H1 (cell line): Measurements from ENCODE around the gene MLKL. TPM values are rescaled to one million over a fixed set of nuclear protein-coding genes. Genes with fewer than 3 reads are reported as not detected.

ENCODE experiments used
- CTCF ChIA-PET: fragments of 300-600 bp; sonication (Branson Sonifier 250); formaldehyde crosslinking; loops from one replicate; lab custom pipeline; 2021; ENCODE audit not compliant: partially characterized antibody; lab: Charles Lee
- POLR2A ChIA-PET: fragments of 300-600 bp; sonication (Branson Sonifier 250); formaldehyde crosslinking; loops from one replicate; lab custom pipeline; 2021; ENCODE audit warnings: inconsistent platforms; ENCODE audit not compliant: partially characterized antibody; lab: Charles Lee
- DNase-seq, 2 experiments: peaks; one replicate each; pipeline versions ENCODE4 v3.0.0 to v3.0.0-alpha.2; 2010 to 2022; ENCODE audit warnings: low spot score in 2 of 2, low read depth in 1 of 2, mixed read lengths in 1 of 2
- FAIRE-seq: peaks from 2 replicates; lab custom pipeline; 2011; peaks lifted over from hg19 to GRCh38; lab: Jason Lieb, UNC
- H2AFZ ChIP-seq: 2 replicates; pipeline ENCODE4 v1.8.1; 2012; ENCODE audit warnings: low read length, inconsistent platforms
- H2AK5ac ChIP-seq: 2 replicates; pipeline ENCODE4 v1.6.1; 2013; ENCODE audit warnings: low read depth, low read length
- H2BK120ac ChIP-seq: replicated peaks from 2 replicates; pipeline ENCODE3; 2013; ENCODE audit warnings: low read depth, low read length, inconsistent platforms
- H2BK12ac ChIP-seq: 2 replicates; pipeline ENCODE4 v1.6.1; 2013; ENCODE audit warnings: low read depth, low read length
- H2BK15ac ChIP-seq: 2 replicates; pipeline ENCODE4 v1.6.1; 2013; ENCODE audit warnings: low read length
- H2BK20ac ChIP-seq: 2 replicates; pipeline ENCODE4 v1.6.1; 2013; ENCODE audit warnings: low read length
- H2BK5ac ChIP-seq: 2 replicates; pipeline ENCODE4 v1.6.1; 2013; ENCODE audit warnings: low read depth, low read length
- H3K14ac ChIP-seq: 2 replicates; pipeline ENCODE4 v1.6.1; 2013; ENCODE audit warnings: inconsistent platforms; ENCODE audit not compliant: insufficient read length
- H3K18ac ChIP-seq: 2 replicates; pipeline ENCODE4 v1.6.1; 2013; ENCODE audit warnings: low read length; ENCODE audit errors: extremely low read depth
- H3K23ac ChIP-seq: 2 replicates; pipeline ENCODE4 v1.6.1; 2013; ENCODE audit warnings: inconsistent platforms; ENCODE audit not compliant: insufficient read length
- H3K23me2 ChIP-seq: 2 replicates; pipeline ENCODE4 v1.6.1; 2013; ENCODE audit warnings: low read depth, low read length
- H3K27ac ChIP-seq: 2 replicates; pipeline ENCODE4 v1.6.1; 2011; ENCODE audit warnings: low read depth, low read length, inconsistent platforms
- H3K27me3 ChIP-seq, 4 experiments: replicated peaks in 1 of 4; 1 replicate in 1 of 4; 2 replicates in 3 of 4; pipeline versions ENCODE4 v1.6.1 to v1.8.1; 2011 to 2013; ENCODE audit warnings: low read length in 3 of 4, mild to moderate bottlenecking in 3 of 4, inconsistent platforms in 2 of 4, mixed read lengths in 2 of 4, moderate library complexity in 1 of 4; ENCODE audit not compliant: control insufficient read depth in 3 of 4, insufficient read depth in 3 of 4; ENCODE audit errors: extremely low read depth in 1 of 4
- H3K36me3 ChIP-seq, 4 experiments: 2 replicates each; pipeline versions ENCODE4 v1.6.1 to v1.8.1; 2011 to 2013; ENCODE audit warnings: mild to moderate bottlenecking in 4 of 4, low read length in 3 of 4, moderate library complexity in 2 of 4, control low read depth in 1 of 4, inconsistent platforms in 1 of 4; ENCODE audit not compliant: insufficient read depth in 4 of 4, control insufficient read depth in 2 of 4
- H3K4ac ChIP-seq: replicated peaks from 2 replicates; pipeline ENCODE3; 2013; ENCODE audit warnings: low read length, low read depth, mixed read lengths, inconsistent platforms; ENCODE audit not compliant: insufficient read length
- H3K4me1 ChIP-seq, 4 experiments: replicated peaks in 1 of 4; 1 replicate in 1 of 4; 2 replicates in 3 of 4; pipeline versions ENCODE4 v1.6.1 to v1.8.1; 2011 to 2013; ENCODE audit warnings: low read length in 3 of 4, inconsistent platforms in 2 of 4, mixed read lengths in 1 of 4; ENCODE audit not compliant: insufficient read depth in 4 of 4, control insufficient read depth in 3 of 4
- H3K4me2 ChIP-seq, 2 experiments: 2 replicates each; pipeline versions ENCODE4 v1.6.1 to v1.8.1; 2011 to 2013; ENCODE audit warnings: low read depth in 2 of 2, low read length in 2 of 2, control low read depth in 1 of 2, inconsistent platforms in 1 of 2, mild to moderate bottlenecking in 1 of 2; ENCODE audit not compliant: insufficient read depth in 1 of 2
- H3K4me3 ChIP-seq, 4 experiments: fragments of 200-600, 300-600 bp in 1 of 4; sonication (generic), shearing (Covaris generic), sonication (Bioruptor Twin) in 1 of 4; 2 replicates each; pipeline versions ENCODE4 v1.5.1 to v1.8.1; 2011 to 2016; ENCODE audit warnings: low read length in 4 of 4, low read depth in 3 of 4, control low read depth in 2 of 4, inconsistent platforms in 2 of 4, mild to moderate bottlenecking in 2 of 4, mixed read lengths in 1 of 4, moderate library complexity in 1 of 4; ENCODE audit not compliant: insufficient read depth in 2 of 4; ENCODE audit errors: extremely low read depth in 1 of 4
- H3K56ac ChIP-seq: replicated peaks from 2 replicates; pipeline ENCODE3; 2013; ENCODE audit warnings: low read depth, mild to moderate bottlenecking, mixed read lengths, low read length, inconsistent platforms; ENCODE audit not compliant: insufficient read length
- H3K79me1 ChIP-seq: 2 replicates; pipeline ENCODE4 v1.6.1; 2013; ENCODE audit warnings: low read depth, low read length, control low read depth
- H3K79me2 ChIP-seq, 2 experiments: 2 replicates each; pipeline versions ENCODE4 v1.6.1 to v1.8.1; 2012 to 2013; ENCODE audit warnings: low read length in 2 of 2, mild to moderate bottlenecking in 2 of 2, inconsistent platforms in 1 of 2; ENCODE audit not compliant: insufficient read depth in 2 of 2, control insufficient read depth in 1 of 2
- H3K9ac ChIP-seq, 4 experiments: replicated peaks in 1 of 4; 1 replicate in 1 of 4; 2 replicates in 3 of 4; pipeline versions ENCODE4 v1.6.1 to v1.8.1; 2011 to 2013; ENCODE audit warnings: low read depth in 3 of 4, low read length in 3 of 4, control low read depth in 2 of 4, mild to moderate bottlenecking in 2 of 4, moderate library complexity in 2 of 4, inconsistent platforms in 1 of 4; ENCODE audit errors: extremely low read depth in 1 of 4
- H3K9me3 ChIP-seq, 2 experiments: 2 replicates each; pipeline versions ENCODE4 v1.6.1 to v1.8.1; 2012 to 2013; ENCODE audit warnings: mild to moderate bottlenecking in 2 of 2, moderate library complexity in 2 of 2, control low read depth in 1 of 2, inconsistent platforms in 1 of 2, low read depth in 1 of 2, low read length in 1 of 2, mixed read lengths in 1 of 2; ENCODE audit not compliant: insufficient read depth in 2 of 2
- H4K20me1 ChIP-seq, 2 experiments: replicated peaks in 1 of 2; 2 replicates each; pipeline versions ENCODE3 to v1.8.1; 2011 to 2013; ENCODE audit warnings: inconsistent platforms in 2 of 2, low read length in 2 of 2, mild to moderate bottlenecking in 1 of 2; ENCODE audit not compliant: insufficient read depth in 2 of 2, control insufficient read depth in 1 of 2
- H4K5ac ChIP-seq: 2 replicates; pipeline ENCODE4 v1.6.1; 2013; ENCODE audit warnings: low read length, low read depth, mixed read lengths, inconsistent platforms; ENCODE audit not compliant: insufficient read length
- H4K8ac ChIP-seq: 2 replicates; pipeline ENCODE4 v1.8.0; 2013; ENCODE audit warnings: mild to moderate bottlenecking, moderate library complexity, low read length, inconsistent platforms; ENCODE audit not compliant: insufficient read depth; ENCODE audit errors: extremely low read depth
- H4K91ac ChIP-seq: replicated peaks from 2 replicates; pipeline ENCODE3; 2013; ENCODE audit warnings: low read length, mixed read lengths, inconsistent platforms; ENCODE audit not compliant: insufficient read length
- BCL11A ChIP-seq, 2 experiments: IDR thresholded peaks; one replicate each; pipeline ENCODE4 v1.6.1; 2011; ENCODE audit warnings: low read depth in 2 of 2, low read length in 2 of 2, mild to moderate bottlenecking in 2 of 2
- CEBPB ChIP-seq: IDR thresholded peaks from 2 replicates; pipeline ENCODE4 v1.6.1; 2012; ENCODE audit warnings: low read depth, low read length
- CTBP2 ChIP-seq: IDR thresholded peaks from 2 replicates; pipeline ENCODE4 v1.7.0; 2011; ENCODE audit warnings: borderline replicate concordance, mild to moderate bottlenecking, moderate library complexity, mixed read lengths, low read length; ENCODE audit not compliant: insufficient read depth, insufficient read length
- E2F6 ChIP-seq: IDR thresholded peaks from 2 replicates; pipeline ENCODE4 v1.6.1; 2012; ENCODE audit warnings: inconsistent platforms
- HDAC2 ChIP-seq, 2 experiments: fragments of 300-600 bp in 1 of 2; sonication (generic) in 1 of 2; IDR thresholded peaks; 2 replicates each; pipeline ENCODE4 v1.6.1; 2011 to 2012; ENCODE audit warnings: low read depth in 2 of 2, low read length in 2 of 2, mild to moderate bottlenecking in 2 of 2, moderate library complexity in 2 of 2, borderline replicate concordance in 1 of 2, inconsistent platforms in 1 of 2
- JUND ChIP-seq: IDR thresholded peaks from 2 replicates; pipeline ENCODE4 v1.6.1; 2011; ENCODE audit warnings: mild to moderate bottlenecking, improper control_type of control experiment, low read length
- KDM1A ChIP-seq: fragments of 200-600, 300-600 bp; sonication (generic); IDR thresholded peaks from 2 replicates; pipeline ENCODE4 v1.7.1; 2016; ENCODE audit warnings: mild to moderate bottlenecking, low read length, borderline replicate concordance
- POLR2A ChIP-seq, 2 experiments: IDR thresholded peaks; 1 replicate in 1 of 2; 2 replicates in 1 of 2; pipeline ENCODE4 v1.6.1; 2011; ENCODE audit warnings: low read depth in 2 of 2, low read length in 2 of 2, mild to moderate bottlenecking in 2 of 2; ENCODE audit errors: control extremely low read depth in 1 of 2
- POU5F1 ChIP-seq: IDR thresholded peaks from 2 replicates; pipeline ENCODE4 v1.6.1; 2011; ENCODE audit warnings: low read depth, mild to moderate bottlenecking, low read length, moderate library complexity
- SIX5 ChIP-seq: IDR thresholded peaks from 2 replicates; pipeline ENCODE4 v1.6.1; 2011; ENCODE audit warnings: mild to moderate bottlenecking, low read depth, low read length
- WGBS, 2 experiments: shearing (Covaris generic) in 1 of 2; methylation state at CpG; one replicate each; pipeline versions ENCODE4 v1.1.6 to v1.1.7; 2013 to 2015; ENCODE audit warnings: low lambda C conversion rate in 2 of 2, mixed read lengths in 2 of 2, inconsistent platforms in 1 of 2, low coverage in 1 of 2, missing lambda C conversion rate in 1 of 2; ENCODE audit not compliant: insufficient replicate concordance in 2 of 2, insufficient coverage in 1 of 2, insufficient read length in 1 of 2; ENCODE audit errors: extremely low coverage in 1 of 2, missing lambda C conversion rate in 1 of 2; 5-methylcytosine and 5-hydroxymethylcytosine counted together
- polyA plus RNA-seq, 7 experiments: library from polyadenylated mRNA; depleted of rRNA in 3 of 7; stranded (reverse) in 5 of 7; unstranded in 2 of 7; fragments of >200 nt in 5 of 7; fragments of 200-250 nt in 2 of 7; gene quantifications; 1 replicate in 5 of 7; 2 replicates in 1 of 7; 4 replicates in 1 of 7; pipeline versions ENCODE4 v1.2.1 to v1.2.3, GENCODE V29; 2011 to 2013; ENCODE audit warnings: missing spikeins in 2 of 7, mixed read lengths in 2 of 7
- total RNA-seq: library from RNA; stranded (reverse); fragmentation: NEBNext Ultra II Directional; extraction: Animal tissue kit (Norgen Biotek cat#: 25700); gene quantifications from 2 replicates; pipeline ENCODE4 v1.2.1, GENCODE V29; 2021

MLKL gene
- total and polyA plus RNA-seq, 2 of the 8 experiments (the other 6 are each of a cell fraction or from before 2014, with no cell fraction given), result 1.6 to 2.1 TPM

GRCh38 chr16:74713325-74713724 is 12.7 kb upstream of the MLKL start:
- no peaks in the 10 kb centered on the region for H4K20me1 ChIP-seq
- no peak overlapping the region for H2AK5ac ChIP-seq
- DNase-seq, result no peak
- H3K79me1 ChIP-seq, result no peaks in the 10 kb centered on the region
- H3K9ac ChIP-seq, result no peak overlapping the region
- CTCF ChIA-PET, result interaction anchor here (1.0 to 21.3 kb wide), 6 partner anchors 25 to 376 kb away, joined by 3 to 576 read pairs (median 10); no protein-coding TSS in a partner anchor
- H3K36me3 ChIP-seq, result no peaks in the 10 kb centered on the region
- no peak overlapping the region for H2BK20ac ChIP-seq
- H3K27ac ChIP-seq, result no peak overlapping the region
- H4K8ac ChIP-seq, result peak overlapping the region; percentile 31; the same call in 1 of the 2 replicates
- no peak overlapping the region for H3K23ac ChIP-seq
- H3K9me3 ChIP-seq, result no peaks in the 10 kb centered on the region
- H3K4me3 ChIP-seq, result no peak overlapping the region
- H3K79me2 ChIP-seq, result no peaks in the 10 kb centered on the region
- WGBS, 2 experiments, result 89% methylated on average over 10 of the region's 10 CpGs; no CpG with 5 or more reads in 1 of the 2 experiments
- no peak for FAIRE-seq
- no peaks in the 10 kb centered on the region for H3K23me2 ChIP-seq
- no peak overlapping the region for H3K4me2 ChIP-seq
- 0 out of 7 replicates have a peak, but pooled peaks cover 0 to 2% (median 0%) of the 10 kb centered on the region in 4 experiments for H3K27me3 ChIP-seq
- H2BK5ac ChIP-seq, result no peak overlapping the region
- H3K56ac ChIP-seq, result no peak overlapping the region
- H2AFZ ChIP-seq, result no peak overlapping the region
- H2BK120ac ChIP-seq, result no peak overlapping the region
- H3K18ac ChIP-seq, result no peak overlapping the region
- TF ChIP-seq BCL11A (IDR thresholded peaks at IDR 0.05; ENCODE audit: low read depth in 2 of 2, low read length in 2 of 2), result no peak
- TF ChIP-seq POLR2A (IDR thresholded peaks at IDR 0.05; ENCODE audit: control extremely low read depth in 1 of 2, low read depth in 2 of 2, low read length in 2 of 2), result no peak
- no peak for TF ChIP-seq KDM1A
- TF ChIP-seq HDAC2 (IDR thresholded peaks at IDR 0.05; ENCODE audit: borderline replicate concordance in 1 of 2, low read depth in 2 of 2, low read length in 2 of 2), result no peak
- no peak for TF ChIP-seq CTBP2
- no peak for TF ChIP-seq CEBPB
- TF ChIP-seq SIX5, result no peak
- TF ChIP-seq E2F6, result no peak
- TF ChIP-seq JUND, result no peak
- no peak for TF ChIP-seq POU5F1
- TF ChIP-seq, all 59 proteins: peak for 0
- H4K5ac ChIP-seq, result no peak overlapping the region
- H2BK15ac ChIP-seq, result no peak overlapping the region
- no peak overlapping the region for H3K4ac ChIP-seq
- no peak overlapping the region for H2BK12ac ChIP-seq
- no peaks in the 10 kb centered on the region for H3K4me1 ChIP-seq
- POLR2A ChIA-PET, result interaction anchor here (1.5 kb wide), 1 partner anchor 13 kb away, joined by 3 read pairs; no protein-coding TSS in a partner anchor
- no peak overlapping the region for H3K14ac ChIP-seq
- no peak overlapping the region for H4K91ac ChIP-seq
